Measurements from ENCODE around the gene FARP1.

- no peak for TF ChIP-seq POLR2A (IDR thresholded peaks at IDR 0.05)
- no peak for TF ChIP-seq CTCF (IDR thresholded peaks at IDR 0.05)
- no peak for TF ChIP-seq POLR2AphosphoS5 (IDR thresholded peaks at IDR 0.05; ENCODE audit: insufficient read depth in 1 of 2, low read depth in 1 of 2)
Observed at GRCh38 chr13:98365302-98365701, 222.4 kb downstream of the FARP1 start.
